GM21447 (cell line): ENCODE measurements around the gene PLA2G4E.

Experiments used
- ATAC-seq: cut with Tn5 transposase; IDR thresholded peaks from one replicate; pipeline ENCODE4 v1.9.1; 2021; ENCODE audit not compliant: unreplicated experiment

PLA2G4E gene

DNA sequence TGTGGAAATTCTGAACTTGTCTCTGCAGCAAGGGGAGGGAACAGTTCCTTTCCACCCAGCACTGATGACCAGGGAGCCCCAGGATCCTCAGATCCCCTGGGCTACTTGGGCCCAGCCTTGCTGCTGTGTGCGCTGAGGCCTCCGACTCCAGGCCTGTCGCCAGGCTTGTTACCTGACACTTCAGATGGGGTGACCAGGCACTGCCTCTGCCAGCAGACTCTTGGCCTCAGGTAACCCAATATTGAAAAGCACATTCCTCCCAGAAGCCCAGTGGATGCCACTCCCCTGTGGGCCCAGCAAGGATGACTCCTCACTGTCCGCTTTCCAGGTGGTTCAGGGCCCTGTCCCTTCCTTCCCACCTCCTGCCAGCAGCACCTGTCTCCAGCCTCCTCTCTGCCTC lies 3.5 kb upstream of the PLA2G4E start:
- no peak for ATAC-seq

- ATAC-seq: no peak
These were observed 751 bp upstream of the PLA2G4E start for GRCh38 chr15:42021593-42021992.

GRCh38 chr15:42018306-42019224 lies 2.3 kb downstream of the PLA2G4E start:
- ATAC-seq: no peak

DNA sequence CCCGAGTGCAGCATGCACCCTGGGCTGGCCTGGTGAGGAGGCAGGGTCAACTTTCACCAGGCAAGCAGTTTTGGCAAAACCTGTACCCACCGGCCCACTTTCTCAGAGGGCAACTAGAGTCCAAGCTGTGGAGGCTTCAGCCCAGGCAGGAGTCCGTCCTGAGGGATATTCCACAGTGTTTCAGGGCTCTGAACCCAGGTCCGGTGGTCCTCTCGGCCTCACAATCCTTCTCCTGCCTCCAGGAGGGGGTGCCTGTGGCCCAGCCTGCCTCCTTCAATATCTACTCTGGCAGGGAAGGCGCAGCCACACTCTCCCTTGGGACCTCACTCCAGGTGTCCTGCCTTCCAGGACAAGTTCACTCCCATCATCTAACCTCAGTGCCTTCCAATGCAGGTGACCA lies 3.9 kb downstream of the PLA2G4E start:
- no peak for ATAC-seq

DNA sequence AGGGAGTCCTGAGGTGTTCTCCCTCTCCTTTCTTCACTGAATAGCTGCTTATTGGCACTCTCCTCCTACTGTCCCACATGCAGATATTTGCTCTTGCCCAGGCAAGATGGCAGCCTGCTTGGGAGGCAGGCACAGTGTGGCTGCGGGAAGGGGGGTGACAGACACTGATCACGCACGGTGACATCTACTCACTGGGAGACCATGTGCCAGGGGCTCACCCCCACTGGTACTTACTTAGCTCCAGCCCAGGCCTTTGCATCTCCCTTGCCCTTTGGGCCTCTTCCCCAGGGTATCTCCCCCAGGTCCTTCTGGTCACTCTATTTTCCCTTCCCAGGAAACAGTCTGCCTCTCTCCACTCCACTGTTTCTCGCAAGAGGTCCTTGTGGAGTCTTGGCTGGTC lies 6.4 kb downstream of the PLA2G4E start:
- ATAC-seq: no peak

DNA sequence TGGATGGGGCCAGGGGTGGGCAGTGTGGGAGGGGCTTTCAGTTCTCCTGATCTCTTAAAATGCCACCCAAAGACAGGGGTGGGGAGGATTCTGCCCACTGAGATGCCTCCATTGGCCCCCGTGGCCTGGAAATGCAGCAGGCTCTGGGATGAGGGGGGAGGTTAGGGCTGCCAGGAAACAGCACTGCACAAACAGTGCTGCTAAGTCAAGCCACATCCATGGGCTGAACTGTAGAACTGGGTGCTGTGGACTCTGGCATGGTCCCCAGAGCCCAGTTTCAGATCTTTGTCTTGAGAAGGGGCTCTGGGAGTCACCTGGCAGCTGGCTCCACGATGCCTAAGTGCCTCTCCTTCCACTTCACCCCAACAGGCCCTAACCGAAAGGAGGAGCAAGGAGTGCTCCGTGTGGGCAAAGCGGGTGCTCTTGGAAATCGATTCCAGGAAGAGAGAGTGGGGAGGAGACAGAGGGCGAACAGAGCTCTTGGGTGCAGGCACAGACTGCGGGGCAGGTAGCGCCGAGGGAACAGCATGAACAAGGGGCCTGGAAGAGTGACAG lies 7.8 kb downstream of the PLA2G4E start:
- ATAC-seq: no peak

- no peak for ATAC-seq
These were observed 8.6 kb downstream of the PLA2G4E start for GRCh38 chr15:42012241-42012640.

DNA sequence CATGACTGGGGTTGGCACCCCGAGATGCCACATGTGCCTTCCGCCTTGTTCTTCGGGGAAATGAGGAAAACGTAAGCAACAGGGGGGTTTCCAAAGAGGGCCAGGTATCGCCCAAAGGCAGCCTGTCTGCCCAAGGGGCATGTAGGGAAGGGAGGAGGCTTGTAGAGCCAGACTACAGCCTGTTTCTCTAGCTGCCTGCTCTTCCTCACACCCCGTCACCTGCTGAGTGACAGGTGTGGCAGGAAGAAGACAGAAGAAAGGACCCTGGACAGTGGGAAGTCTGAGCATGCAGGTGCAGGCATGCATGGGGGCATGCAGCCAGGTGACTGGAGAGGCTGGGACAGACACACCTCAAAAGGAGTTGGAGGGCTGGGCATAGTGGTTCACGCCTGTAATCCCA lies 9.8 kb downstream of the PLA2G4E start:
- ATAC-seq: no peak

DNA sequence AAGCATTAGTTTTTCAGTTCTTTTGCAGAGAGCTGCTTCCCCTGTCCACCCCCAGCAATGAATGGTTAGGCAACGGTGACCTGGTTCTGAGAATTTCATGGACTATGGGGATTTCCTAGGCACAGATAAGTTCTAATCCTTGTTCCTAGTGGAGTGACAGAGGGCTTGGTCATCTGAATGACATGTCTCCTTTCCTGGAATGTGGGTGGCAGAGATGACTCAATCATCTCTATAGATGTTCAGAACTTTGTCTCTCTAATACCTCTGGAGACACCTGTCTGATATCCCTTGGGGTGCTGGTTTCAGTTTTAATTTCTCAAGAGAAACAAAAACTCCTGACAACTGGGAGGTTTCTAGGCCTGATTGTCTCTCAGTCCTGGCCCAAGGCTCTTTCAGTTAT lies 10.4 kb downstream of the PLA2G4E start:
- peak; percentile 76 for ATAC-seq

DNA sequence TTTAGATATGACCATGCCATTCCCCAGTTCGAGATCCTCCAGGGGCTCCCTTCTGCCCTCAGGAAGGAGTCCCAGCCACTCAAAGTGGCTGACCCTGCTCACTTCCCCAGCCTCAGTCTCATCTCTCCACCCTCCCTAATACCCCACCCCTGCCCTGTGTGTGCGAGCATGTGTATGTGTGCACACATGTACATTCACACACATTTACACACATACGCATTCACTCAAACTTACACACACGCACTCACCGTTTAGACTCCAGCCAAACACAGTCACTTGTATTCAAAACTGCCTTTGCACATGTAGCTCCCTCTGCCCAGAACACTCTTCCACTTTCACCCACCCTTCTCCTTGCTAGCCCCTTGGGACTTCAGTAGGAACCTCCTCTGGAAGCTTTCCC lies 11.4 kb downstream of the PLA2G4E start:
- no peak for ATAC-seq

- ATAC-seq: no peak
These were observed 11.8 kb downstream of the PLA2G4E start for GRCh38 chr15:42009022-42009421.

GRCh38 chr15:42007386-42007785 lies 13.5 kb downstream of the PLA2G4E start:
- ATAC-seq: no peak

DNA sequence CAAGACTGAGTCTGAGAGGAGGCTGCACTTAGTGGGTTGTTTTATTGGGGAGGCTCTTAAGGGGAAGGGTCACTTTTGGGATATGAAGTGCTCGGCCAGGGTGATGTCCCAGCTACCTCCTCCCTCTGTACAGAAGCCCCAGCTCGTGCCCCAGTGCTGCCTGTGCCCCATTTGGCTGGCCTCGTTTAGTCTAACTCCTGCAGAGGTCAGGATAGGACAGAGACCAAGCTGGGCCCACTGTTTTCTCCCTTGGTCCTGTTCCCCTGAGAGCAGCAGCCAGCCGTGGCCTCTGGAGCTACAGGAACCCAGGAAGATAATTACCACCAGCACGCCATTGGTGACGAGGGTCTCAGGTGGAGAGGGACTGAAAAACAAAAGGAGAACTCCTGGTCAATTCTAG lies 18.5 kb downstream of the PLA2G4E start:
- ATAC-seq: no peak

DNA sequence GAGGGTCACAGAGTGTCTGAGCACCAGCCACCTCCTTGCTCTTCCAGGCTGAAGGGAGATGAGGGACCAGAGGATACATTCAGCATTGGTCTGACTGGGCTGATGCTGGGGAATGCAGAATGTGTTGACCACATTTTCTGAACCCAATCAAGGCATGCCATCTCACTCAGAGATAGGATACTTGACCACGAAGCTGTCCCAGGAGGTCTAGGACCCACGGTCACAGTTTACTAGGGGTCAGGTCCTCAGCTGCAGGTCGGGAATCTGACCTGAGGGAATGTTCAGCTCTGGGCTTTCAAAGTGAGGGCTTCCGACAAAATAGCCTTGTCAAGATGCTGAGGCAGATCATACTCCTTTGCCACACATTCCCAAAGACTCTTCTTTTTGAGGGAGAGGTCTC lies 19.6 kb downstream of the PLA2G4E start:
- no peak for ATAC-seq

DNA sequence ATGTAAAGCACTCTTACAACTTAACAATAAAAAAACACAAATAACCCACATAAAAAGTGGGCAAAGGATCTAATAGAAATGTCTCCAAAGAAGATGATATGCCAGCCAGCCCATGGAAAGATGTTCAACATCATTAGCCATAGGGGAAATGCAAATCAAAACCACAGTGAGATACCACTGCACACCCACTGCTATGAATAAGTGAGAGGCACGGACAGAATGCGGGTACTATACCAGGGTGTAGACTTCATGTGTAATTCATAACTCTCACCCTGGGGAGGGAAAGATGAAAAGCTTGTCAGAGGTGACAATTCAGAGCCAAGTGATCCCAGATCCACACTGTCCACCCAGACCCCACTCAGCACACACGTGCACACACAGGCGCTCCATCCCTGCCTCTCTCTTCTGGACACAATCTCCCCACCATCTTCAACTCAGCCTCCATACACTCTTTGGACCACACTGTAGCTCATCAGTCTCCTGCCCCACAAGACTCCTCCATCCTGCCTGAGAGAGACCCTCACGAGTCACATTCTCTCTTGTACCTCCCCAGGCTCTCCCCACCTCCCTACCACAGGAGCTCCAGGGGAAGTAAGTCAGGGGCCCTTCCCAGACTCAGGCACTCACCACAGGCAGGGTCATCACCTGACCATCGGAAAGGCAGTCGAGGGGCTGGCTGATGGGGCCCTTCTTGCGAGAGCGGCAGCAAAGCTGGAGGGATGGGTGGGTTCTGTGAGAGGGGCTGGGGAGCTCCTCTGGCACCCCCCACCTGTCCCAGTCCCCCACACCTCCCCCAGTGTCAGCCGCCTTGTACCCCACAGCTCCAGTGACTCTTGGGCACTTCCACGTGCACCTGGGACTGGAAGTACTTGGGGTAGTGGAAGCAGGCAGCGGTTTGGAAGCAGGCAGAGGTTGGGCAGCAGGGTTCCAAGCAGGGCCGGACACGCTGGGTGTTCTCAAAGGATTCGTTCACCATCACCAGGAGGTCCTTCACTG lies 21.3 kb downstream of the PLA2G4E start:
- no peak for ATAC-seq

DNA sequence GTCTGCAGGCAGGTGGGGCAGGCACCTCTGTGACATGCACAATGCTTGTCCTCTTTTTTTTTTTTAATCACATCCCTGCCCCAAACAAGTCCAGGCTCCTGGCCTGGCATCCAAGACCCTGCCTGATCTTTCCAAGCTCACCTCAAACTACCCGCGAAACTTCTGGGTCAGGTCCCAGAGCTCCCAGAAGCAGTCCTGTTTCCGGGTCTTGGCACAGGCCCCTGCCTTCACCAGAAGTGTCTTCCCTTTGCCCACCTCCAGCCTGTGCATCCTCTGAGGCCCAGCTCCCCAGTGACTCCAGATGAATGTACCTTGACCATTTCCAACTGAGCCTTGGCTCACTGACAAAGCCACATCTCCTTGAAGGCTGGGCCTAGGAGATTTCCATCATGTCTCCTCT lies 23.0 kb downstream of the PLA2G4E start:
- no peak for ATAC-seq

DNA sequence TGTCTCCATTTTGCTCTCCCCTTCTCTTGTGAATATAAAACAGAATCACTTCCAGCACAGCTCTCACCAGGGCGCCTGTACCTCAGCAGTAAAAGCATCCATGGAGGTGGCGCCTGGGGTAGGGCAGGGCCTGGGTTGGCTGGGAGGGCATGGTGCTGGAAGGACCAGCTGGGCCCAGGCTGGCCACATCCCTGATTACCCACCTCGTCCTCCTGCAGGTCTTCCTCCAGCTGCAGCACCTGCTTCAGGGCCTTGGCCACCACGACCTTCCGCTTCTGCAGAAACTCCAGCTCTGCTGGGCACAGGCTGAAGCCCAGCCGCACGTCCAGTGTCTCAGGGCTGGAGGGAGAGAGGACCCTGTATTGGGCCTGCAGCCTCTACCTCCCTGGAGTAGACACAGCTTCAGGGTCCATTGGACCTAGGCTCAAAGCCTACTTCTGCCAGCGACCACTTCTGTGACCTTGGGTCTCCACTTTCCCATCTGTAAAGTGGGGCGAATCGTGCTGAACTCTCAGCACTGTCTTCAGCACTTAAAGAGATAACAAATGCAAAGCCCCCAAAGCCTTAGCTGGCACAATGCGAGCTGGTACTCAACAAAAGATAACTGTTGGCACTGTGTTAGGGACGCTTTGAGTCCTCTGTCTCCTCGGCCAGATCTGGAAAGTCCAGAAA lies 23.8 kb downstream of the PLA2G4E start:
- no peak for ATAC-seq

DNA sequence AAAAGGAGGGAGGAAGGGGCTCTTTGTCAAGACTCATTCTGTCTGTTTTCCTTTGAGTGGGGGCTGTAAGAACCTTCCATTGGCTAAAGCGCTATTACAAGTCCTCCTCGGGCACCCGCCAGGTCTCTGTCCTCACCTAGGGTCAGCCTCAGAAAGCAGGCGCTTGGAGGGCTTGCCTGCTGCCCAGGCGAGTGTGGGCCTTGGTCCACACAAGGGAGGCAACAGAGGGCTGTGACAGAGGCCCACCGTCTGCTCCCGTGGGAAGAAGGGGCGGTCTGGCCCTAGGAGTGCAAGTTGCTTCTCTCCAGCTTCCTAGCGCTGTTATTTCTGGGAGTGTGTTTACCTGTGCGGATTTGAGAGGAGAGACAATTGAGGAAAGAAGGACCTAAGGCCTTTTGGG lies 24.5 kb downstream of the PLA2G4E start:
- ATAC-seq: no peak

- no peak for ATAC-seq
These were observed 25.4 kb downstream of the PLA2G4E start for GRCh38 chr15:41995476-41995855.

GRCh38 chr15:41994772-41995475 lies 25.9 kb downstream of the PLA2G4E start:
- ATAC-seq: no peak
